ENCODE measurements around the gene RBM20.

- TF ChIP-seq GABPA (IDR thresholded peaks at IDR 0.05; ENCODE audit: low read depth) (no peak), CREB1 (IDR thresholded peaks at IDR 0.05; ENCODE audit: low read depth) (no peak), CTCF (IDR thresholded peaks at IDR 0.05 in 2 of 3, conservative IDR thresholded peaks at IDR 0.05 in 1 of 3; ENCODE audit: control insufficient read depth in 2 of 3, extremely low read depth in 1 of 3, insufficient read depth in 1 of 3, low read depth in 3 of 3, low read length in 3 of 3) (no peak), MYC (IDR thresholded peaks at IDR 0.05; ENCODE audit: insufficient read depth, insufficient read length, insufficient replicate concordance, low read length, severe bottlenecking) (no peak), RAD21 (IDR thresholded peaks at IDR 0.05; ENCODE audit: insufficient read depth, low read depth, low read length) (no peak), ZNF274 (IDR thresholded peaks at IDR 0.05; ENCODE audit: insufficient read depth, insufficient read length) (no peak), SKIL (IDR thresholded peaks at IDR 0.05; ENCODE audit: low read depth, poor library complexity, severe bottlenecking) (no peak), KDM1A (IDR thresholded peaks at IDR 0.05; ENCODE audit: borderline replicate concordance) (no peak), TCF7 (IDR thresholded peaks at IDR 0.05; ENCODE audit: borderline replicate concordance) (no peak), TCF3 (IDR thresholded peaks at IDR 0.05; ENCODE audit: borderline replicate concordance, insufficient read depth, low read depth, low read length) (no peak), POLR2A (IDR thresholded peaks at IDR 0.05; ENCODE audit: low read depth, low read length) (no peak), NFYB (IDR thresholded peaks at IDR 0.05; ENCODE audit: insufficient read depth, low read depth, low read length) (no peak)
- TF ChIP-seq, protein P1, sequence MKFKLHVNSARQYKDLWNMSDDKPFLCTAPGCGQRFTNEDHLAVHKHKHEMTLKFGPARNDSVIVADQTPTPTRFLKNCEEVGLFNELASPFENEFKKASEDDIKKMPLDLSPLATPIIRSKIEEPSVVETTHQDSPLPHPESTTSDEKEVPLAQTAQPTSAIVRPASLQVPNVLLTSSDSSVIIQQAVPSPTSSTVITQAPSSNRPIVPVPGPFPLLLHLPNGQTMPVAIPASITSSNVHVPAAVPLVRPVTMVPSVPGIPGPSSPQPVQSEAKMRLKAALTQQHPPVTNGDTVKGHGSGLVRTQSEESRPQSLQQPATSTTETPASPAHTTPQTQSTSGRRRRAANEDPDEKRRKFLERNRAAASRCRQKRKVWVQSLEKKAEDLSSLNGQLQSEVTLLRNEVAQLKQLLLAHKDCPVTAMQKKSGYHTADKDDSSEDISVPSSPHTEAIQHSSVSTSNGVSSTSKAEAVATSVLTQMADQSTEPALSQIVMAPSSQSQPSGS (IDR thresholded peaks at IDR 0.05; ENCODE audit: low read length) = no peak
Measured at GRCh38 chr10:110822712-110823311, 178.7 kb downstream of the RBM20 start.

All from GM12878 (cell line).